ENCODE data around the gene IGSF3. TPM values are rescaled to one million over a fixed set of nuclear protein-coding genes. Genes with fewer than 3 reads are reported as not detected.

The IGSF3 gene
- total RNA-seq, 6 experiments from 2014 or later, result 0.42 to 4.9 (median 1.8) TPM

- DNase-seq (no peak), ATAC-seq (peak in 3 of 4 donors; percentile 37 to 99 (median 57))
- Histone ChIP-seq H3K4me1 (no peaks in the 10 kb centered on the region), H3K27me3 (no peaks in the 10 kb centered on the region), H3K9me3 (no peaks in the 10 kb centered on the region), H3K4me3 (no peak overlapping the region), H3K27ac (no peak overlapping the region), H3K36me3 (peaks cover 0 to 10% (median 0%) of the 10 kb centered on the region in 4 donors)
- TF ChIP-seq CTCF (IDR thresholded peaks at IDR 0.05) (no peak), POLR2A (IDR thresholded peaks at IDR 0.05) (no peak)
- WGBS (ENCODE audit: insufficient coverage, low coverage, low lambda C conversion rate, missing lambda C conversion rate), result 100% methylated on average over 1 of the region's 1 CpG
- intact Hi-C loops (cut with DNase I), result no loop called here
Measured at GRCh38 chr1:116538544-116538943, 129.0 kb downstream of the IGSF3 start.

GRCh38 chr1:116537898-116538297 is 129.6 kb downstream of the IGSF3 start:
- Histone ChIP-seq H3K4me3 (no peak overlapping the region), H3K27me3 (no peaks in the 10 kb centered on the region), H3K9me3 (no peaks in the 10 kb centered on the region), H3K36me3 (peaks cover 0 to 7% (median 0%) of the 10 kb centered on the region in 4 donors), H3K27ac (no peak overlapping the region), H3K4me1 (no peaks in the 10 kb centered on the region)
- 67% methylated on average over 1 of the region's 1 CpG for WGBS (ENCODE audit: insufficient coverage, low coverage, low lambda C conversion rate, missing lambda C conversion rate)
- intact Hi-C loops (cut with DNase I), result no loop called here
- ATAC-seq, result no peak
- TF ChIP-seq POLR2A (IDR thresholded peaks at IDR 0.05), result no peak
- no peak for TF ChIP-seq CTCF (IDR thresholded peaks at IDR 0.05)
- no peak for DNase-seq

- DNase-seq (no peak), ATAC-seq (no peak)
- Histone ChIP-seq H3K36me3 (peaks cover 0 to 7% (median 0%) of the 10 kb centered on the region in 4 donors), H3K4me3 (no peak overlapping the region), H3K4me1 (no peaks in the 10 kb centered on the region), H3K27ac (no peak overlapping the region), H3K9me3 (no peaks in the 10 kb centered on the region), H3K27me3 (no peaks in the 10 kb centered on the region)
- 72% methylated on average over 2 of the region's 3 CpGs for WGBS (ENCODE audit: insufficient coverage, low coverage, low lambda C conversion rate, missing lambda C conversion rate)
- no peak for TF ChIP-seq POLR2A (IDR thresholded peaks at IDR 0.05)
- no peak for TF ChIP-seq CTCF (IDR thresholded peaks at IDR 0.05)
- intact Hi-C loops (cut with DNase I), result no loop called here
Measured at GRCh38 chr1:116537040-116537831, 130.3 kb downstream of the IGSF3 start.

- H3K4me1 ChIP-seq, result no peaks in the 10 kb centered on the region
- intact Hi-C loops (cut with DNase I), result no loop called here
- DNase-seq (no peak), ATAC-seq (no peak)
- no peak overlapping the region for H3K4me3 ChIP-seq
- H3K9me3 ChIP-seq, result no peaks in the 10 kb centered on the region
- no peak overlapping the region for H3K27ac ChIP-seq
- WGBS (ENCODE audit: insufficient coverage, low coverage, low lambda C conversion rate, missing lambda C conversion rate), result 87% methylated on average over 28 of the region's 45 CpGs
- H3K27me3 ChIP-seq, result no peaks in the 10 kb centered on the region
- TF ChIP-seq CTCF (IDR thresholded peaks at IDR 0.05) (no peak), POLR2A (IDR thresholded peaks at IDR 0.05) (no peak)
- peaks cover 0 to 7% (median 0%) of the 10 kb centered on the region in 4 donors for H3K36me3 ChIP-seq
Measured at GRCh38 chr1:116534014-116534739, 133.4 kb downstream of the IGSF3 start.
